ENCODE results near the gene LY6G5C. TPM values are rescaled to one million over a fixed set of nuclear protein-coding genes. Genes with fewer than 3 reads are reported as not detected.

Gene LY6G5C
- 2.2 and 9.2 TPM in 2 replicates for total RNA-seq (2011; cell fraction: chromatin; rRNA removed; ENCODE audit: low replicate concordance)
- 1.1 and 2.3 TPM in 2 replicates for total RNA-seq (2011; cell fraction: nucleolus; rRNA removed)
- total RNA-seq (2011; cell fraction: nucleoplasm; rRNA removed) = 2.3 and 3.8 TPM in 2 replicates
- total RNA-seq (2014; rRNA removed) = not detected in 2 replicates
- total RNA-seq (2014; rRNA removed; fragmentation: Illumina TruSeq; extraction: Trizol) = 0.15 TPM in 1 of 2 replicates, not detected in the other
- total RNA-seq (2015; rRNA removed; fragmentation: Illumina TruSeq; extraction: Trizol) = not detected in 2 replicates
- total RNA-seq (2021) = 0.60 and 0.74 TPM in 2 replicates
- 0.43 and 0.46 TPM in 2 replicates for polyA plus RNA-seq (2011; rRNA removed)
- 0.60 and 0.71 TPM in 2 replicates for polyA plus RNA-seq (2011; cell fraction: cytosol; rRNA removed)
- 1.6 and 1.9 TPM in 2 replicates for polyA plus RNA-seq (2011; cell fraction: nucleus; rRNA removed)
- polyA plus RNA-seq (2012) = 0.69 and 0.85 TPM in 2 replicates
- 0.67 and 1.3 TPM in 2 replicates for polyA plus RNA-seq (2014; fragmentation: Illumina TruSeq; extraction: Trizol)
- under 1 TPM in 1 of 2 experiments, not detected in 1; 0.10 TPM for polyA plus RNA-seq (2014; fragmentation: Nextera tagmentation; extraction: Ambion mirVana)
- polyA plus RNA-seq (2014; rRNA removed) = not detected in 2 replicates
- not detected in 2 replicates for polyA minus RNA-seq (2011; rRNA and poly(A)+ RNA removed)
- polyA minus RNA-seq (2011; cell fraction: cytosol; rRNA and poly(A)+ RNA removed) = not detected in 2 replicates
- 0.40 and 0.67 TPM in 2 replicates for polyA minus RNA-seq (2011; cell fraction: nucleus; rRNA and poly(A)+ RNA removed)
- Bru-seq, nascent RNA = not detected
- BruChase-seq, experiment 1, labeled RNA remaining after a 2-hour chase = percentile 24 among the genes with signal in this experiment
- percentile 35 among the genes with signal in this experiment for BruChase-seq, experiment 2, labeled RNA remaining after a 6-hour chase
- long read RNA-seq, experiment 1, partial matches to known transcripts = 0 of 2 reads
- long read RNA-seq, experiment 1, other reads (novel, unspliced or antisense) = 2 of 2 reads
- long read RNA-seq, experiment 2 = 0 reads
- long read RNA-seq, experiment 3 = 0 reads

GRCh38 chr6:31680226-31681134, at the start of gene LY6G5C:
LY6G5C (minus strand) TSS chr6:31681067; CDS start chr6:31680373, 694 bp downstream.
- H3K79me2 ChIP-seq (ENCODE audit: control insufficient read depth, insufficient read depth, low read length) = no peaks in the 10 kb centered on the region
- H3K4me2 ChIP-seq (ENCODE audit: insufficient read depth, low read length) = peak within 1 kb of the TSS; percentile 22; the same call in 1 of the 2 replicates
- H3K36me3 ChIP-seq (ENCODE audit: control insufficient read depth, insufficient read depth, low read length) = peaks cover 6% of the 10 kb centered on the region; the same call in 1 of the 3 replicates
- in situ Hi-C loops (cut with MboI) = no loop called here
- H4K20me1 ChIP-seq (replicated peaks; ENCODE audit: control insufficient read depth, insufficient read depth, low read length) = no peaks in the 10 kb centered on the region
- peak within 1 kb of the TSS; percentile 66 for H2AFZ ChIP-seq (ENCODE audit: low read depth, low read length)
- WGBS (ENCODE audit: insufficient coverage, low coverage, missing lambda C conversion rate) = 9% methylated on average over 17 of the region's 17 CpGs
- H3K9me3 ChIP-seq (replicated peaks; ENCODE audit: control insufficient read depth, insufficient read depth, low read depth, low read length) = no peaks in the 10 kb centered on the region
- ChIA-PET POLR2A (interaction anchor here (0.8 to 3.6 kb wide), 7 partner anchors 9 to 147 kb away, joined by 3 to 30 read pairs (median 4); partner anchors contain the start of genes GPANK1, HSPA1B and VWA7), CTCF (ENCODE audit: low intra/inter-chr PET ratio) (interaction anchor here (0.5 to 3.0 kb wide), 14 partner anchors 38 to 1139 kb away, joined by 3 to 35 read pairs (median 4); partner anchors contain the start of genes DDAH2 and NEU1)
- H3K9me1 ChIP-seq (ENCODE audit: control insufficient read depth, insufficient read depth, low read length) = no peaks in the 10 kb centered on the region
- no peak within 1 kb of the TSS for H3K4me3 ChIP-seq
- intact Hi-C loops (cut with micrococcal nuclease) = loop anchor here (1.0 to 2.0 kb wide), 6 partner anchors 49 to 182 kb away; partner anchors contain the start of genes ATP6V1G2, DDAH2, NEU1 and NFKBIL1
- no peak within 1 kb of the TSS for H3K27ac ChIP-seq (ENCODE audit: extremely low read depth, low read depth, low read length)
- peak; percentile 82 to 94 (median 88) for DNase-seq (ENCODE audit: extremely low read depth in 1 of 4, low spot score in 3 of 4)
- ATAC-seq = peak; percentile 88
- no peaks in the 10 kb centered on the region for H3K27me3 ChIP-seq (ENCODE audit: control insufficient read depth in 2 of 2, insufficient read depth in 2 of 2, low read length in 2 of 2)
- peak within 1 kb of the TSS in 1 of 2 experiments; percentile 1; a peak in 1 of 4 replicates for H3K9ac ChIP-seq (ENCODE audit: insufficient read depth in 1 of 2, low read depth in 2 of 2, low read length in 2 of 2)
- no TSS peak for BruUV-seq (replicated peaks)
- peaks cover 9 to 24% of the 10 kb centered on the region in 2 experiments for H3K4me1 ChIP-seq (replicated peaks in 1 of 2; ENCODE audit: control insufficient read depth in 2 of 2, insufficient read depth in 2 of 2, low read length in 2 of 2)
- peak; percentile 93 for FAIRE-seq
- TF ChIP-seq POLR2G (IDR thresholded peaks at IDR 0.05; ENCODE audit: low read depth, low read length) (no peak), ZBTB1 (CRISPR knock-in tag; IDR thresholded peaks at IDR 0.05; ENCODE audit: borderline replicate concordance, low read depth) (no peak), REST (IDR thresholded peaks at IDR 0.05; ENCODE audit: borderline replicate concordance) (peak; percentile 95), REST (CRISPR knock-in tag; IDR thresholded peaks at IDR 0.05; ENCODE audit: low read depth) (no peak), E2F1 (CRISPR knock-in tag; IDR thresholded peaks at IDR 0.05) (no peak), HNRNPL (IDR thresholded peaks at IDR 0.05; ENCODE audit: low read depth, low read length) (no peak)
